HG03432 (cell line): ENCODE data around the gene TIGAR.

Experiments used
- ATAC-seq: cut with Tn5 transposase; IDR thresholded peaks from one replicate; pipeline ENCODE4 v1.9.1; 2021; ENCODE audit warnings: mild to moderate bottlenecking, moderate library complexity; ENCODE audit not compliant: unreplicated experiment

Gene TIGAR

GRCh38 chr12:4282892-4283511, 38.0 kb upstream of the TIGAR start:
- ATAC-seq: no peak

GRCh38 chr12:4283512-4284255, 37.3 kb upstream of the TIGAR start:
- ATAC-seq: no peak

GRCh38 chr12:4284306-4284705, 36.7 kb upstream of the TIGAR start:
- ATAC-seq: no peak

GRCh38 chr12:4285070-4285469, 35.9 kb upstream of the TIGAR start:
- no peak for ATAC-seq

- no peak for ATAC-seq
These were observed 34.8 kb upstream of the TIGAR start for GRCh38 chr12:4286228-4286627.

GRCh38 chr12:4286771-4287317, 34.2 kb upstream of the TIGAR start:
- no peak for ATAC-seq

GRCh38 chr12:4287325-4288211, 33.4 kb upstream of the TIGAR start:
- no peak for ATAC-seq

- no peak for ATAC-seq
These were observed 32.5 kb upstream of the TIGAR start for GRCh38 chr12:4288296-4289131.

- ATAC-seq: no peak
These were observed 31.7 kb upstream of the TIGAR start for GRCh38 chr12:4289231-4289878.

GRCh38 chr12:4289998-4290790, 30.8 kb upstream of the TIGAR start:
- no peak for ATAC-seq

GRCh38 chr12:4292341-4293073, 28.5 kb upstream of the TIGAR start:
- no peak for ATAC-seq

GRCh38 chr12:4293299-4293965, 27.6 kb upstream of the TIGAR start:
- no peak for ATAC-seq

GRCh38 chr12:4293966-4294505, 27.0 kb upstream of the TIGAR start:
- no peak for ATAC-seq

- ATAC-seq: no peak
These were observed 24.3 kb upstream of the TIGAR start for GRCh38 chr12:4296751-4297150.

- ATAC-seq: no peak
These were observed 23.4 kb upstream of the TIGAR start for GRCh38 chr12:4297617-4298016.

GRCh38 chr12:4300883-4301282, 20.1 kb upstream of the TIGAR start:
- ATAC-seq: no peak

GRCh38 chr12:4301932-4302501, 19.0 kb upstream of the TIGAR start:
- no peak for ATAC-seq
